ENCODE data around the gene INSL4. TPM values are rescaled to one million over a fixed set of nuclear protein-coding genes. Genes with fewer than 3 reads are reported as not detected.

INSL4 gene
- total RNA-seq, 1 experiment from 2014 or later = not detected

DNA sequence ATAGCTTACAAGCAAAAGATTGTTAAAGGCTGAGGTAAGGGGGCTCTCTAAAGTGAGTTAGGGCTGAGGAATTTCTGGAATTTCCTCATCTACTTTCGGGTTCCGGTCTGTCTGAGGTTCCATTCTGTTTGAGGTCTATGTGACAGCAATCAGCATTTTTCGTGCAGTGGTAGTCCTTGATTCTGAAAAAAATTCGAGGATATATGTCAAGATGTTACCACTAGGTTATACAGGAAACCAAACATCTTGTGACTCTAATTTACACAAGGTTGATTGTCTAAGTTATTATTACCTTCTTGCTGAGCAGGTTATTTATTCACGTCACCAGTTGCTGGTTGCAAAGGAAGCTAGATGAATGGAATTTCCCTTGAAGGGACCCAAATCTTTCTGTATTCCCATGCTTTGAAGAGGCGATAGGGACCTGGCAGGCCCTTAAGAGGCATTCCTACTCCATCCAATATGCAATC, 38.1 kb downstream of the INSL4 start:
- Histone ChIP-seq H2BK20ac (ENCODE audit: low read depth, low read length, poor library complexity, severe bottlenecking) (no peak overlapping the region), H2AFZ (ENCODE audit: low read length) (no peak overlapping the region), H3K27ac (ENCODE audit: insufficient read length, low read depth, low read length) (peak overlapping the region; percentile 2), H3K14ac (ENCODE audit: insufficient read depth, low read length) (no peak overlapping the region), H4K91ac (ENCODE audit: insufficient read length, low read depth, low read length) (no peak overlapping the region), H3K23ac (ENCODE audit: insufficient read length, low read depth, low read length) (no peak overlapping the region), H3T11ph (ENCODE audit: low read length) (no peak overlapping the region), H3K56ac (ENCODE audit: insufficient read length, low read depth, low read length) (no peak overlapping the region), H3K18ac (ENCODE audit: insufficient read length, low read depth, low read length) (no peak overlapping the region), H2BK12ac (ENCODE audit: insufficient read length, low read depth, low read length) (no peak overlapping the region), H3K79me2 (ENCODE audit: insufficient read depth, low read length) (no peaks in the 10 kb centered on the region), H3K79me1 (ENCODE audit: insufficient read depth, low read depth, low read length, poor library complexity, severe bottlenecking) (no peaks in the 10 kb centered on the region), H3K4me2 (ENCODE audit: insufficient read depth, insufficient read length, low read length) (peak overlapping the region; percentile 24), H2AK5ac (ENCODE audit: insufficient read length, low read length) (no peak overlapping the region), H3K9me3 (ENCODE audit: control insufficient read depth, low read depth, low read length) (no peaks in the 10 kb centered on the region), H2BK120ac (ENCODE audit: low read depth, low read length, poor library complexity, severe bottlenecking) (no peak overlapping the region), H4K8ac (replicated peaks; ENCODE audit: insufficient read length, low read depth, low read length) (no peak overlapping the region), H3K4me1 (ENCODE audit: insufficient read depth, low read length) (peaks cover 4% of the 10 kb centered on the region; the same call in 1 of the 2 replicates), H3K23me2 (ENCODE audit: insufficient read length, low read depth, low read length, poor library complexity, severe bottlenecking) (no peaks in the 10 kb centered on the region), H3K27me3 (ENCODE audit: insufficient read depth, low read length) (no peaks in the 10 kb centered on the region), H4K5ac (ENCODE audit: insufficient read length, low read depth, low read length) (no peak overlapping the region), H2BK5ac (ENCODE audit: insufficient read length, low read length) (no peak overlapping the region), H4K20me1 (ENCODE audit: control insufficient read depth, insufficient read depth, insufficient read length) (no peaks in the 10 kb centered on the region), H3K4ac (ENCODE audit: low read depth, low read length) (no peak overlapping the region), H2BK15ac (ENCODE audit: low read depth, low read length) (no peak overlapping the region), H3K9ac (ENCODE audit: extremely low read depth, insufficient read length, low read length) (no peak overlapping the region)
- peaks cover 2% of the 10 kb centered on the region; the same call in 1 of the 2 replicates for H3K27me3 Mint-ChIP-seq (ENCODE audit: low read depth)
- peaks cover 13 to 20% of the 10 kb centered on the region in 2 experiments for H3K4me1 Mint-ChIP-seq
- H3K4me3 Mint-ChIP-seq = peak overlapping the region in 1 of 2 experiments; percentile 21; a peak in 1 of 5 replicates
- no peaks in the 10 kb centered on the region; a peak in 1 of 7 replicates for H3K36me3 Mint-ChIP-seq (ENCODE audit: insufficient read depth in 1 of 3, low read depth in 3 of 3)
- H3K9me3 Mint-ChIP-seq = no peaks in the 10 kb centered on the region
- TF ChIP-seq, protein P1, sequence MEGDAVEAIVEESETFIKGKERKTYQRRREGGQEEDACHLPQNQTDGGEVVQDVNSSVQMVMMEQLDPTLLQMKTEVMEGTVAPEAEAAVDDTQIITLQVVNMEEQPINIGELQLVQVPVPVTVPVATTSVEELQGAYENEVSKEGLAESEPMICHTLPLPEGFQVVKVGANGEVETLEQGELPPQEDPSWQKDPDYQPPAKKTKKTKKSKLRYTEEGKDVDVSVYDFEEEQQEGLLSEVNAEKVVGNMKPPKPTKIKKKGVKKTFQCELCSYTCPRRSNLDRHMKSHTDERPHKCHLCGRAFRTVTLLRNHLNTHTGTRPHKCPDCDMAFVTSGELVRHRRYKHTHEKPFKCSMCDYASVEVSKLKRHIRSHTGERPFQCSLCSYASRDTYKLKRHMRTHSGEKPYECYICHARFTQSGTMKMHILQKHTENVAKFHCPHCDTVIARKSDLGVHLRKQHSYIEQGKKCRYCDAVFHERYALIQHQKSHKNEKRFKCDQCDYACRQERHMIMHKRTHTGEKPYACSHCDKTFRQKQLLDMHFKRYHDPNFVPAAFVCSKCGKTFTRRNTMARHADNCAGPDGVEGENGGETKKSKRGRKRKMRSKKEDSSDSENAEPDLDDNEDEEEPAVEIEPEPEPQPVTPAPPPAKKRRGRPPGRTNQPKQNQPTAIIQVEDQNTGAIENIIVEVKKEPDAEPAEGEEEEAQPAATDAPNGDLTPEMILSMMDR (conservative IDR thresholded peaks at IDR 0.05) = no peak
- WGBS (ENCODE audit: extremely low coverage, insufficient read length, low lambda C conversion rate) = no CpG with 5 or more reads among the region's 6 CpGs
- H3K27ac Mint-ChIP-seq = peak overlapping the region; percentile 19 to 94 (median 87); a peak in 4 of 7 replicates
- DNase-seq = no peak

All from H9 (cell line).